K562 (cell line): ENCODE results near the gene FBXO33. TPM values are rescaled to one million over a fixed set of nuclear protein-coding genes. Genes with fewer than 3 reads are reported as not detected.

Experiments used
- ATAC-seq: fragments of 200-7000 bp; cut with Tn5 transposase; 3 replicates; pipeline ENCODE4 v1.9.1; 2020; ENCODE audit warnings: moderate library complexity
- BruUV-seq: library from RNA; stranded (reverse); fragments of 400-500 nt; replicated peaks from 2 replicates; lab custom pipeline; 2021; lab: Mats Ljungman, UMichigan
- CTCF ChIA-PET: fragments of 300-600 bp; formaldehyde crosslinking; extraction: SDS; loops from one replicate; lab custom pipeline; 2021; ENCODE audit warnings: low intra/inter-chr PET ratio; lab: Yijun Ruan, JAX
- POLR2A ChIA-PET: fragments of 300-600, 350-650 bp; sonication (Branson Sonifier 250); formaldehyde crosslinking; extraction: SDS; loops from one replicate; lab custom pipeline; 2021; ENCODE audit warnings: antibody characterized with exemption, inconsistent platforms; lab: Yijun Ruan, JAX
- DNase-seq, 4 experiments: peaks; one replicate each; pipeline versions ENCODE4 v3.0.0 to v3.0.0-alpha.2; 2011 to 2018; ENCODE audit warnings: low spot score in 3 of 4, mixed read lengths in 3 of 4; ENCODE audit errors: extremely low read depth in 1 of 4
- FAIRE-seq: peaks from 2 replicates; lab custom pipeline; 2011; peaks lifted over from hg19 to GRCh38; lab: Jason Lieb, UNC
- H2AFZ ChIP-seq: 2 replicates; pipeline ENCODE4 v1.6.0; 2011; ENCODE audit warnings: low read depth, low read length, control low read depth, inconsistent platforms
- H3K27ac ChIP-seq: fragments of 200-600 bp; 3 replicates; pipeline ENCODE4 v1.8.0; 2011; ENCODE audit warnings: low read depth, mild to moderate bottlenecking, control low read depth, inconsistent platforms, low read length, moderate library complexity, mixed read lengths; ENCODE audit errors: extremely low read depth
- H3K27me3 ChIP-seq, 2 experiments: fragments of 300-600 bp in 1 of 2; 2 replicates in 1 of 2; 3 replicates in 1 of 2; pipeline versions ENCODE4 v1.6.0 to v1.8.0; 2011; ENCODE audit warnings: inconsistent platforms in 2 of 2, low read length in 2 of 2, mild to moderate bottlenecking in 1 of 2, mixed read lengths in 1 of 2, moderate library complexity in 1 of 2; ENCODE audit not compliant: control insufficient read depth in 2 of 2, insufficient read depth in 2 of 2
- H3K36me3 ChIP-seq: fragments of 300-600 bp; 3 replicates; pipeline ENCODE4 v1.8.0; 2011; ENCODE audit warnings: mild to moderate bottlenecking, low read length, inconsistent platforms; ENCODE audit not compliant: control insufficient read depth, insufficient read depth
- H3K4me1 ChIP-seq, 2 experiments: fragments of 200-600 bp in 1 of 2; replicated peaks in 1 of 2; 2 replicates in 1 of 2; 3 replicates in 1 of 2; pipeline versions ENCODE4 v1.5.1 to v1.8.0; 2011; ENCODE audit warnings: inconsistent platforms in 2 of 2, low read length in 2 of 2, mild to moderate bottlenecking in 1 of 2, mixed read lengths in 1 of 2, moderate library complexity in 1 of 2; ENCODE audit not compliant: control insufficient read depth in 2 of 2, insufficient read depth in 2 of 2
- H3K4me2 ChIP-seq: 2 replicates; pipeline ENCODE4 v1.6.1; 2011; ENCODE audit warnings: low read length, control low read depth, inconsistent platforms, mixed read lengths; ENCODE audit not compliant: insufficient read depth
- H3K4me3 ChIP-seq: fragments of 200-600 bp; sonication (generic), shearing (Covaris generic); 2 replicates; pipeline ENCODE4 v1.5.1; 2016; ENCODE audit warnings: control low read depth, inconsistent platforms
- H3K79me2 ChIP-seq: fragments of 200-600 bp; 3 replicates; pipeline ENCODE4 v1.8.0; 2011; ENCODE audit warnings: low read length, inconsistent platforms; ENCODE audit not compliant: control insufficient read depth, insufficient read depth
- H3K9ac ChIP-seq, 2 experiments: 2 replicates each; pipeline versions ENCODE4 v1.6.0 to v1.6.1; 2011; ENCODE audit warnings: low read depth in 2 of 2, low read length in 2 of 2, control low read depth in 1 of 2, inconsistent platforms in 1 of 2, mild to moderate bottlenecking in 1 of 2, mixed read lengths in 1 of 2; ENCODE audit not compliant: insufficient read depth in 1 of 2
- H3K9me1 ChIP-seq: one replicate; pipeline ENCODE4 v1.6.0; 2011; ENCODE audit warnings: inconsistent platforms, mild to moderate bottlenecking, low read length, moderate library complexity; ENCODE audit not compliant: control insufficient read depth, insufficient read depth
- H3K9me3 ChIP-seq: replicated peaks from 2 replicates; pipeline ENCODE4 v1.5.1; 2011; ENCODE audit warnings: low read depth, low read length, inconsistent platforms; ENCODE audit not compliant: control insufficient read depth, insufficient read depth
- H4K20me1 ChIP-seq: replicated peaks from 2 replicates; pipeline ENCODE4 v1.6.1; 2011; ENCODE audit warnings: low read length, inconsistent platforms, mixed read lengths; ENCODE audit not compliant: control insufficient read depth, insufficient read depth
- ARID1B ChIP-seq: fragments of 450-650 bp; IDR thresholded peaks from 2 replicates; pipeline ENCODE4 v1.6.1; 2016; ENCODE audit warnings: antibody characterized with exemption, mild to moderate bottlenecking, inconsistent platforms
- ARID2 ChIP-seq: fragments of 450-650 bp; IDR thresholded peaks from 2 replicates; pipeline ENCODE4 v1.6.1; 2017; ENCODE audit warnings: antibody characterized with exemption, mild to moderate bottlenecking
- ARNT ChIP-seq, 2 experiments: fragments of 450-650 bp; IDR thresholded peaks; 2 replicates each; pipeline ENCODE4 v1.6.1; 2016; ENCODE audit warnings: mild to moderate bottlenecking in 1 of 2
- HEY1 ChIP-seq: fragments of 250-450 bp; sonication (Bioruptor Pico); IDR thresholded peaks from 2 replicates; pipeline ENCODE4 v1.5.0; 2020; ENCODE audit warnings: mild to moderate bottlenecking, moderate library complexity, borderline replicate concordance
- HIVEP1 ChIP-seq: fragments of 250-450 bp; sonication (Bioruptor Pico); IDR thresholded peaks from 2 replicates; pipeline ENCODE4 v1.4.0; 2020; ENCODE audit warnings: mild to moderate bottlenecking
- HMGN3 ChIP-seq: IDR thresholded peaks from 2 replicates; pipeline ENCODE4 v1.6.1; 2011; ENCODE audit warnings: borderline replicate concordance, low read depth, mild to moderate bottlenecking, mixed read lengths, low read length; ENCODE audit not compliant: insufficient read length; ENCODE audit errors: extremely low read depth
- MEIS2 ChIP-seq: fragments of 450-650 bp; IDR thresholded peaks from 2 replicates; pipeline ENCODE4 v1.6.1; 2014; ENCODE audit warnings: mild to moderate bottlenecking; ENCODE audit not compliant: partially characterized antibody
- NR4A1 ChIP-seq, 2 experiments: fragments of 250-450 bp in 1 of 2; fragments of 450-650 bp in 1 of 2; sonication (Bioruptor Pico) in 1 of 2; IDR thresholded peaks; 2 replicates each; pipeline versions ENCODE4 v1.4.0 to v1.6.1; 2016 to 2020; ENCODE audit warnings: mild to moderate bottlenecking in 2 of 2, missing compliant biosample characterization in 1 of 2, missing genetic modification characterization in 1 of 2, moderate library complexity in 1 of 2
- PHF21A ChIP-seq: fragments of 450-650 bp; IDR thresholded peaks from 2 replicates; pipeline ENCODE4 v1.6.1; 2017; ENCODE audit warnings: low read depth, borderline replicate concordance
- SMARCE1 ChIP-seq: fragments of 450-650 bp; IDR thresholded peaks from 2 replicates; pipeline ENCODE4 v1.7.1; 2016; ENCODE audit warnings: mild to moderate bottlenecking
- SMC3 ChIP-seq: conservative IDR thresholded peaks from 2 replicates; pipeline ENCODE4 v1.6.1; 2011; ENCODE audit warnings: low read depth, low read length, improper control_type of control experiment; ENCODE audit not compliant: insufficient read depth
- SPI1 ChIP-seq: IDR thresholded peaks from 2 replicates; pipeline ENCODE4 v1.6.1; 2011; ENCODE audit warnings: low read depth, low read length, control low read depth, borderline replicate concordance
- TAF1 ChIP-seq: IDR thresholded peaks from 2 replicates; pipeline ENCODE4 v1.6.1; 2011; ENCODE audit warnings: mild to moderate bottlenecking, low read length, moderate library complexity; ENCODE audit not compliant: insufficient read depth, control insufficient read depth, severe bottlenecking; ENCODE audit errors: extremely low read depth
- TAF9B ChIP-seq: fragments of 450-650 bp; IDR thresholded peaks from 2 replicates; pipeline ENCODE4 v1.6.1; 2018; ENCODE audit warnings: mild to moderate bottlenecking; ENCODE audit not compliant: partially characterized antibody
- ZNF507 ChIP-seq: conservative IDR thresholded peaks from 2 replicates; pipeline ENCODE4 v1.6.1; 2017; ENCODE audit warnings: missing genetic modification characterization, missing compliant biosample characterization
- ZNF76 ChIP-seq: fragments of 250-450 bp; sonication (Bioruptor Pico); IDR thresholded peaks from 2 replicates; pipeline ENCODE4 v1.4.0; 2020; ENCODE audit warnings: mild to moderate bottlenecking, moderate library complexity, borderline replicate concordance
- WGBS: fragments of 100-300 bp; shearing (Covaris generic); methylation state at CpG from one replicate; pipeline ENCODE4 v1.1.6; 2016; ENCODE audit warnings: low coverage, mixed read lengths; ENCODE audit not compliant: insufficient coverage; ENCODE audit errors: missing lambda C conversion rate; 5-methylcytosine and 5-hydroxymethylcytosine counted together
- in situ Hi-C: fragments of 300-500 bp; cut with MboI; formaldehyde crosslinking; loops from 4 replicates; pipeline ENCODE4 v1.15.0; 2018; ENCODE audit warnings: inconsistent platforms, mixed read lengths
- intact Hi-C: fragments of 100-400 bp; cut with micrococcal nuclease; formaldehyde crosslinking; loops from 2 replicates; pipeline ENCODE4 v1.14.2; 2022
- polyA plus RNA-seq, 8 experiments: library from polyadenylated mRNA; depleted of rRNA in 4 of 8; stranded (reverse) in 5 of 8; unstranded in 3 of 8; fragments of >200 nt; fragmentation: Nextera tagmentation in 2 of 8; fragmentation: Illumina TruSeq in 1 of 8; extraction: Ambion mirVana in 2 of 8; extraction: Trizol in 1 of 8; gene quantifications; 2 replicates each; pipeline versions ENCODE4 v1.2.1 to v1.2.3, GENCODE V29; 2011 to 2014; ENCODE audit warnings: inconsistent platforms in 1 of 8, missing spikeins in 1 of 8
- total RNA-seq, 7 experiments: library from RNA; depleted of rRNA in 6 of 7; stranded (reverse); fragments of >200 nt in 6 of 7; fragmentation: Illumina TruSeq in 2 of 7; extraction: Trizol in 2 of 7; gene quantifications; 2 replicates each; pipeline versions ENCODE4 v1.2.1 to v1.2.3, GENCODE V29; 2011 to 2021; ENCODE audit warnings: low replicate concordance in 1 of 7
- TF ChIP-seq, protein P1 (sequence below): fragments of 250-450 bp; sonication (Bioruptor Pico); IDR thresholded peaks from 2 replicates; pipeline ENCODE4 v1.5.0; 2021

Gene FBXO33
- total and polyA plus RNA-seq, 9 of the 15 experiments (the other 6 are each of a cell fraction or from before 2014, with no cell fraction given): 1.6 to 7.5 (median 5.0) TPM

DNA sequence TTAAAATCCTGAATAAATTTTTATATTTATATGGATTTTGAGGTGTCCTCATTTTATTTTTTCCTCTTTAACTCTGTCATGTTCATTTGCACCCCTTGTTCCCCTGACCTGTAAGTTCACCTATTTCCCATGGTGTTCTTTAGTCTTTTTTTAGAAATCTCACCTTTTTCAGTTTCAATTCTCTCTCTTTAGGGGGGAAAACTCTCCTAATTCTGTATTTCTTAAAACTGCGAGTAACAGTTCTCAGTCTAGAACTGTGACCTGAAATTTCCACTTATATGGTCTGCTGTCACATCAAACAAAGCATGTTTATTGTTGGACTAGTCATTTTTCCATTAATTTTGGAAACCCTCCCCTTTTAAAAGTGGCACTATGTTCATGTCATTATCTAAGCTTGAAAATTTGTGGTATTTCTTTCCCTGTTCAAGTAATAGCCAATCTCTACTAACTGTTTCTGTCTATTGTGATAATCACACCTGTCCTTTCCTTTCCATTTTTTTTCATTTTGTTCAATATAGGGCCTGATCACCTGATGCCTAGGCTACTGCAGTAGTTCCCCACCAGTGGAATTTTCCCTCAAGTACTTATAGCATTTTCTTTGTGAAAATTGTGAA lies 14.0 kb upstream of the FBXO33 start:
- Histone ChIP-seq H3K27ac (no peak overlapping the region), H3K4me2 (no peak overlapping the region), H3K4me3 (no peak overlapping the region), H3K4me1 (no peaks in the 10 kb centered on the region), H2AFZ (no peak overlapping the region), H3K36me3 (no peaks in the 10 kb centered on the region), H3K79me2 (no peaks in the 10 kb centered on the region), H3K27me3 (no peaks in the 10 kb centered on the region; a peak in 2 of 5 replicates), H3K9ac (no peak overlapping the region; a peak in 1 of 4 replicates), H3K9me3 (no peaks in the 10 kb centered on the region), H4K20me1 (no peaks in the 10 kb centered on the region), H3K9me1 (no peaks in the 10 kb centered on the region)
- BruUV-seq: no TSS peak
- 23% methylated on average over 1 of the region's 1 CpG for WGBS
- no peak for FAIRE-seq
- ChIA-PET POLR2A (no interaction called here), CTCF (no interaction called here)
- ATAC-seq: no peak
- no peak for DNase-seq
- in situ Hi-C loops: no loop called here
- no peak for TF ChIP-seq NR4A1 (CRISPR knock-in tag; IDR thresholded peaks at IDR 0.05)
- no peak for TF ChIP-seq NR4A1 (tag; IDR thresholded peaks at IDR 0.05)
- TF ChIP-seq HEY1: no peak
- TF ChIP-seq TAF1: no peak
- no peak for TF ChIP-seq MEIS2
- TF ChIP-seq HIVEP1: no peak
- intact Hi-C loops: no loop called here

DNA sequence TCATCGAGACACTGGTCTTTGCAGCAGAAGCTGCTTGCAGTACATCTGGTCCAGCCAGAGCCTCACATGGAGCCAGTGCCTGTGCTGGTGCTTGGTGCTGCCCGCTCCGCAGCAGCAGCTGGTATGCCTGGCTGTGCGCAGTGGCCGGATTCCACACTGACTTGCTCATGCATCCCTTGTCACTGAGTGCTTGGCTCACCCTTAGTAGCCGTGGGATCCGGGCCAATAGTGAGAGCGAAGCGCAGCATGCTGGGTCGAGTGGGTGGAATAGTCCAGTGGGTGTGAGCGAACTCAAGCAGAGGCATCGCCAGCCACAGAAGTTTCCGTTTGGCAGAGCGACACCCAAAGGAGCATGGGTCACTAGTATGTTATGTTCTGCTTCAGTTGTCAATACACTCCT lies 10.1 kb upstream of the FBXO33 start:
- H3K4me1 ChIP-seq: no peaks in the 10 kb centered on the region
- FAIRE-seq (no peak), ATAC-seq (no peak), DNase-seq (no peak)
- no TSS peak for BruUV-seq
- H3K27me3 ChIP-seq: no peaks in the 10 kb centered on the region; a peak in 2 of 5 replicates
- no peaks in the 10 kb centered on the region for H3K9me1 ChIP-seq
- H3K9me3 ChIP-seq: no peaks in the 10 kb centered on the region
- H3K27ac ChIP-seq: no peak overlapping the region
- no peak overlapping the region for H2AFZ ChIP-seq
- no peaks in the 10 kb centered on the region for H3K79me2 ChIP-seq
- H4K20me1 ChIP-seq: no peaks in the 10 kb centered on the region
- CTCF ChIA-PET: no interaction called here
- H3K4me2 ChIP-seq: no peak overlapping the region
- intact Hi-C loops (no loop called here), in situ Hi-C loops (no loop called here)
- H3K9ac ChIP-seq: no peak overlapping the region
- WGBS: 14% methylated on average over 9 of the region's 14 CpGs
- POLR2A ChIA-PET: no interaction called here
- no peak overlapping the region for H3K4me3 ChIP-seq
- no peaks in the 10 kb centered on the region for H3K36me3 ChIP-seq
- TF ChIP-seq TAF9B (no peak), PHF21A (no peak), SPI1 (no peak), ZNF76 (no peak), HMGN3 (no peak), ARID2 (no peak), ZNF507 (tag) (no peak), ARID1B (no peak), ARNT (IDR thresholded peaks at IDR 0.05) (no peak), SMC3 (no peak), SMARCE1 (no peak)
- TF ChIP-seq, protein P1, sequence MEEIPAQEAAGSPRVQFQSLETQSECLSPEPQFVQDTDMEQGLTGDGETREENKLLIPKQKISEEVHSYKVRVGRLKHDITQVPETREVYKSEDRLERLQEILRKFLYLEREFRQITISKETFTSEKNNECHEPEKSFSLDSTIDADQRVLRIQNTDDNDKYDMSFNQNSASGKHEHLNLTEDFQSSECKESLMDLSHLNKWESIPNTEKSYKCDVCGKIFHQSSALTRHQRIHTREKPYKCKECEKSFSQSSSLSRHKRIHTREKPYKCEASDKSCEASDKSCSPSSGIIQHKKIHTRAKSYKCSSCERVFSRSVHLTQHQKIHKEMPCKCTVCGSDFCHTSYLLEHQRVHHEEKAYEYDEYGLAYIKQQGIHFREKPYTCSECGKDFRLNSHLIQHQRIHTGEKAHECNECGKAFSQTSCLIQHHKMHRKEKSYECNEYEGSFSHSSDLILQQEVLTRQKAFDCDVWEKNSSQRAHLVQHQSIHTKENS (CRISPR knock-in tag): no peak
